GM18861 (cell line): ENCODE measurements around the gene S100A9.
"Not testable (repeated sequence)": the region's sequence is repeated elsewhere in the genome, so short reads cannot be mapped to it uniquely, and the experiment has no call there.

Source experiments
- ATAC-seq: cut with Tn5 transposase; IDR thresholded peaks from one replicate; pipeline ENCODE4 v1.9.1; 2021; ENCODE audit not compliant: unreplicated experiment

The S100A9 gene

GRCh38 chr1:153357853-153358690 lies at the start of gene S100A9:
TSS of gene S100A9 (plus strand) at chr1:153357854. CDS start at chr1:153358284, 430 bp downstream.
- no peak for ATAC-seq

- no peak for ATAC-seq
These were observed 49.1 kb upstream of the S100A9 start for GRCh38 chr1:153308540-153308939.

GRCh38 chr1:153309441-153309840 lies 48.2 kb upstream of the S100A9 start:
- ATAC-seq: no peak

GRCh38 chr1:153310526-153310925 lies 47.1 kb upstream of the S100A9 start:
- ATAC-seq: no peak

GRCh38 chr1:153312570-153313186 lies 45.0 kb upstream of the S100A9 start, which contains the start of gene PGLYRP3:
TSS of gene PGLYRP3 (minus strand) at chr1:153312952. CDS start at chr1:153310665, 2,287 bp downstream.
- ATAC-seq: no peak

GRCh38 chr1:153313288-153313687 lies 44.4 kb upstream of the S100A9 start:
- ATAC-seq: no peak

- not testable (repeated sequence) for ATAC-seq
These were observed 43.3 kb upstream of the S100A9 start for GRCh38 chr1:153314388-153314787.

GRCh38 chr1:153316013-153316412 lies 41.6 kb upstream of the S100A9 start:
- ATAC-seq: not testable (repeated sequence)

GRCh38 chr1:153318145-153318544 lies 39.5 kb upstream of the S100A9 start:
- ATAC-seq: not testable (repeated sequence)

- no peak for ATAC-seq
These were observed 35.1 kb upstream of the S100A9 start for GRCh38 chr1:153322568-153322967.

- no peak for ATAC-seq
These were observed 32.7 kb upstream of the S100A9 start for GRCh38 chr1:153324912-153325311.

- no peak for ATAC-seq
These were observed 23.8 kb upstream of the S100A9 start for GRCh38 chr1:153333902-153334301.

- ATAC-seq: no peak
These were observed 21.0 kb upstream of the S100A9 start for GRCh38 chr1:153336650-153337049.

GRCh38 chr1:153337980-153338853 lies 19.4 kb upstream of the S100A9 start:
- ATAC-seq: no peak

GRCh38 chr1:153339802-153340201 lies 17.9 kb upstream of the S100A9 start:
- ATAC-seq: no peak

GRCh38 chr1:153340356-153340755 lies 17.3 kb upstream of the S100A9 start:
- no peak for ATAC-seq

GRCh38 chr1:153341431-153341934 lies 16.2 kb upstream of the S100A9 start:
- no peak for ATAC-seq

GRCh38 chr1:153342178-153342577 lies 15.5 kb upstream of the S100A9 start:
- no peak for ATAC-seq

GRCh38 chr1:153343040-153343681 lies 14.5 kb upstream of the S100A9 start:
- ATAC-seq: no peak
